DND-41 (cell line): ENCODE results near the gene JAK1.

ENCODE experiments used
- ATAC-seq: fragments of 200-7000 bp; cut with Tn5 transposase; 3 replicates; pipeline ENCODE4 v1.9.1; 2021; ENCODE audit warnings: low read depth; ENCODE audit not compliant: insufficient read depth
- DNase-seq: peaks from one replicate; pipeline ENCODE4 v3.0.0-alpha.2; 2020
- H2AFZ ChIP-seq: 2 replicates; pipeline ENCODE4 v1.6.0; 2012; ENCODE audit warnings: low read depth, low read length
- H3K27ac ChIP-seq: 2 replicates; pipeline ENCODE4 v1.5.1; 2012; ENCODE audit warnings: low read length, inconsistent platforms
- H3K27me3 ChIP-seq: fragments of 200-600 bp; sonication (generic); 2 replicates; pipeline ENCODE4 v1.6.0; 2012; ENCODE audit warnings: low read length, mild to moderate bottlenecking, inconsistent platforms; ENCODE audit not compliant: insufficient read depth, poor library complexity
- H3K36me3 ChIP-seq: 2 replicates; pipeline ENCODE4 v1.5.1; 2012; ENCODE audit warnings: low read length, inconsistent platforms; ENCODE audit not compliant: insufficient read depth
- H3K4me1 ChIP-seq: 2 replicates; pipeline ENCODE4 v1.5.1; 2012; ENCODE audit warnings: mild to moderate bottlenecking, low read length; ENCODE audit not compliant: insufficient read depth
- H3K4me2 ChIP-seq: 2 replicates; pipeline ENCODE4 v1.6.0; 2012; ENCODE audit warnings: mild to moderate bottlenecking, moderate library complexity, low read length, inconsistent platforms; ENCODE audit not compliant: insufficient read depth
- H3K4me3 ChIP-seq, 2 experiments: fragments of 200-600 bp in 1 of 2; shearing (Covaris generic) in 1 of 2; 2 replicates each; pipeline ENCODE4 v1.5.1; 2012 to 2016; ENCODE audit warnings: inconsistent platforms in 2 of 2, low read length in 2 of 2, mild to moderate bottlenecking in 2 of 2, low read depth in 1 of 2, moderate library complexity in 1 of 2
- H3K79me2 ChIP-seq: 2 replicates; pipeline ENCODE4 v1.6.0; 2012; ENCODE audit warnings: low read length, inconsistent platforms; ENCODE audit not compliant: insufficient read depth
- H3K9ac ChIP-seq: 2 replicates; pipeline ENCODE4 v1.6.0; 2012; ENCODE audit warnings: low read depth, mild to moderate bottlenecking, inconsistent platforms, low read length, moderate library complexity
- H3K9me3 ChIP-seq: 2 replicates; pipeline ENCODE4 v1.5.1; 2012; ENCODE audit warnings: low read length, moderate library complexity, mild to moderate bottlenecking, inconsistent platforms; ENCODE audit not compliant: insufficient read depth, severe bottlenecking
- H4K20me1 ChIP-seq: 2 replicates; pipeline ENCODE4 v1.6.0; 2012; ENCODE audit warnings: low read length; ENCODE audit not compliant: insufficient read depth
- EZH2 ChIP-seq: IDR thresholded peaks from 3 replicates; pipeline ENCODE4 v1.6.1; 2012; ENCODE audit warnings: borderline replicate concordance, low read depth, mild to moderate bottlenecking, moderate library complexity, low read length, inconsistent platforms; ENCODE audit not compliant: severe bottlenecking
- TF ChIP-seq, protein P1 (sequence below): IDR thresholded peaks from 2 replicates; pipeline ENCODE4 v1.5.1; 2012; ENCODE audit warnings: borderline replicate concordance, low read length, moderate library complexity, mild to moderate bottlenecking; ENCODE audit not compliant: poor library complexity, severe bottlenecking; ENCODE audit errors: extremely low read depth

Gene JAK1

DNA sequence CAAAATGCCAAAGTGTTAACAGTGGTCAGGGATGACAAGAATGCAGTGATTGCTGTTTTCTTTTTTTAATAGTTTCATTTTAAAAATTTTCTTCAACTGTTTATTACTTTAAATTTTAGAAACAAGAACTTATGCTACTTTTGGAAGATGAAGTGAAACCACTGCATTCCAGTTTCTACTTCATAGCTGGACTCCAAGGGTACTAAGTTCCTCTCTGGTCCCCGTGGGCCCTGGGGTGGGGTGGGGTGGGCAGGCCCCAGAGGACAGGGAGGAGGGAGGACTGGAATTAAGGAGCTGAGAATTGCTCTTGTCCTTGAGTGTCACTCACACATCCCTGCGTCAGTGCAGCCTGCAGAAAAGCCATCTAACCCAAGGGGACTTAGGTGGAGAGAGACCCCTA is 124.1 kb downstream of the JAK1 start:
- H4K20me1 ChIP-seq = no peaks in the 10 kb centered on the region
- H3K36me3 ChIP-seq = peaks cover 85% of the 10 kb centered on the region
- ATAC-seq = no peak

DNA sequence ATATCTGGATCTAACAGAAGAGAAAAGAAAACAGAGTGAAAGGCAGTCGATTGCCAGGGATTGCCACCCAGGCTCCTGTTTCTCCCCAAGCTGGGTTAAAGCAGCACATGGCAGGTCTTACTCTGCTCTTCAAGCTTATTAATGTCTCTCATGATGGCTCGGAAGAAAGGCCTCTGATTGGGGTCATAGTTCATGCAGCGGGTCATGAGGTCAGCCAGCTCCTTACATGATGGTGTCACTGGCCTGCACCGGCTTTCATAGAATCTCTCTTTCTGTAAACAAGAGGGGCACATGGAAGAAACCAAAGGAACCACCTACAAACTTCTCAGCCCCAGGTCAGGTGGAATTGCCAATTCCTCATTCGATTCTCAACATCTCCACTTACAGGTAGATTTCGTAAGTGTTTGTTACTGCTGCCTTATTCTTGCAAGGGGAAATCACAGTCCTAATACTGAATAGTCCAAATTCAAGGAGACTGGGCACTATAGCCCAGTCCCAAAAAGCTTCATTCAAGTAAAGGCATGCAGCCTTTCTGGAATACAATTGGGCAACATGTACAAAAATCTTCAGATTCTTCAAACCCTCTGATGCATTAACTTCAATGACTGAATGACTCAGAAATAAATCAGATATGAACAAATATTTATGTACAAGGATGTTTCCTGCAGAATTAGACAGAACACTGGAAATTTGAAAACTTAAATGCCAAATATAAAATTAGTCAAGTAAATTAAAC is 124.9 kb downstream of the JAK1 start:
- DNase-seq (no peak), ATAC-seq (no peak)
- TF ChIP-seq, protein P1, sequence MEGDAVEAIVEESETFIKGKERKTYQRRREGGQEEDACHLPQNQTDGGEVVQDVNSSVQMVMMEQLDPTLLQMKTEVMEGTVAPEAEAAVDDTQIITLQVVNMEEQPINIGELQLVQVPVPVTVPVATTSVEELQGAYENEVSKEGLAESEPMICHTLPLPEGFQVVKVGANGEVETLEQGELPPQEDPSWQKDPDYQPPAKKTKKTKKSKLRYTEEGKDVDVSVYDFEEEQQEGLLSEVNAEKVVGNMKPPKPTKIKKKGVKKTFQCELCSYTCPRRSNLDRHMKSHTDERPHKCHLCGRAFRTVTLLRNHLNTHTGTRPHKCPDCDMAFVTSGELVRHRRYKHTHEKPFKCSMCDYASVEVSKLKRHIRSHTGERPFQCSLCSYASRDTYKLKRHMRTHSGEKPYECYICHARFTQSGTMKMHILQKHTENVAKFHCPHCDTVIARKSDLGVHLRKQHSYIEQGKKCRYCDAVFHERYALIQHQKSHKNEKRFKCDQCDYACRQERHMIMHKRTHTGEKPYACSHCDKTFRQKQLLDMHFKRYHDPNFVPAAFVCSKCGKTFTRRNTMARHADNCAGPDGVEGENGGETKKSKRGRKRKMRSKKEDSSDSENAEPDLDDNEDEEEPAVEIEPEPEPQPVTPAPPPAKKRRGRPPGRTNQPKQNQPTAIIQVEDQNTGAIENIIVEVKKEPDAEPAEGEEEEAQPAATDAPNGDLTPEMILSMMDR = no peak
- no peak for TF ChIP-seq EZH2
- Histone ChIP-seq H3K27ac (no peak overlapping the region), H3K4me3 (no peak overlapping the region), H3K4me2 (no peak overlapping the region), H3K27me3 (no peaks in the 10 kb centered on the region), H2AFZ (no peak overlapping the region), H3K79me2 (no peaks in the 10 kb centered on the region), H3K9ac (no peak overlapping the region), H3K9me3 (no peaks in the 10 kb centered on the region), H4K20me1 (no peaks in the 10 kb centered on the region), H3K36me3 (peaks cover 86% of the 10 kb centered on the region), H3K4me1 (no peaks in the 10 kb centered on the region)

More for the DNA sequence above, 124.1 kb downstream of the JAK1 start:
- H3K27me3 ChIP-seq = no peaks in the 10 kb centered on the region
- no peak overlapping the region for H2AFZ ChIP-seq
- no peak overlapping the region for H3K9ac ChIP-seq
- H3K27ac ChIP-seq = no peak overlapping the region
- H3K4me1 ChIP-seq = no peaks in the 10 kb centered on the region
- H3K4me3 ChIP-seq = no peak overlapping the region
- no peak for TF ChIP-seq EZH2
- TF ChIP-seq, protein P1 = no peak
- H3K9me3 ChIP-seq = no peaks in the 10 kb centered on the region
- no peak for DNase-seq
- H3K79me2 ChIP-seq = no peaks in the 10 kb centered on the region
- H3K4me2 ChIP-seq = no peak overlapping the region

DNA sequence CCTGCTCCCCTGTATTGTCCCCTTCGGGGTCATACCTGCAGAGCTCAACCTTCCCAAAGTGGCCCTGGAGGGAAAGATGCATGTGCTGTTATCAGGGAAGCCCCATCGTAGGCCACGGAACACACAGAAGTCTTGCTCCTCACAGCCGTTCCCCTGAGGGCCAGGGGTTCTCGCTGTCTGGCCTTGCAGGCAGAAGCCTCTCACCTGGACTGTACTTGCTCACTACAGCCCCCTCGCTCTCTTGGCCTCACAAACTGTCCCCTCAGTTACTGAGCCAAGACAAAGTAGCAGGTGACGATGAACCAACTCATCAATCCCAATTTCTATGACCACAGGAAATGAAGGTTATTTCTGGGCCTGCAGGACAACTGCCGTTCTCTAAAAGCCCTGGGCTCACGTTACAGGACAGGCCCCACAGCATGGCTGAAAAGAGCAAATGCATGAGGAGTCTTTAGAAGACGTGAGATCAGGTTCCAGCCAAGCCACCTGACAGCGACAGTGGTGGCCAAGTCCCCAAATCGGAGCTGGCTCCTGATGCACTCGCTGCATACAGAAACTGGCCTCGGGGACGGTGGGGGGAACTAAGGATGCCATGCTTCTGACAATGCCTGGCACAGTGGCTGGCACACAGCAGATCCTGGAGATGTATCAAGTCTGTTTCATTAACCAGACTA is 126.5 kb downstream of the JAK1 start:
- H3K27ac ChIP-seq = no peak overlapping the region

More for the DNA sequence above, 126.5 kb downstream of the JAK1 start:
- Histone ChIP-seq H3K9ac (no peak overlapping the region), H3K4me3 (no peak overlapping the region), H3K4me2 (no peak overlapping the region), H3K4me1 (no peaks in the 10 kb centered on the region), H2AFZ (no peak overlapping the region), H3K27me3 (no peaks in the 10 kb centered on the region), H4K20me1 (no peaks in the 10 kb centered on the region), H3K79me2 (no peaks in the 10 kb centered on the region), H3K9me3 (no peaks in the 10 kb centered on the region), H3K36me3 (peaks cover 86% of the 10 kb centered on the region)
- no peak for TF ChIP-seq EZH2
- TF ChIP-seq, protein P1 = no peak
- ATAC-seq (no peak), DNase-seq (no peak)
